ENCODE measurements around the gene PTP4A1.

DNA sequence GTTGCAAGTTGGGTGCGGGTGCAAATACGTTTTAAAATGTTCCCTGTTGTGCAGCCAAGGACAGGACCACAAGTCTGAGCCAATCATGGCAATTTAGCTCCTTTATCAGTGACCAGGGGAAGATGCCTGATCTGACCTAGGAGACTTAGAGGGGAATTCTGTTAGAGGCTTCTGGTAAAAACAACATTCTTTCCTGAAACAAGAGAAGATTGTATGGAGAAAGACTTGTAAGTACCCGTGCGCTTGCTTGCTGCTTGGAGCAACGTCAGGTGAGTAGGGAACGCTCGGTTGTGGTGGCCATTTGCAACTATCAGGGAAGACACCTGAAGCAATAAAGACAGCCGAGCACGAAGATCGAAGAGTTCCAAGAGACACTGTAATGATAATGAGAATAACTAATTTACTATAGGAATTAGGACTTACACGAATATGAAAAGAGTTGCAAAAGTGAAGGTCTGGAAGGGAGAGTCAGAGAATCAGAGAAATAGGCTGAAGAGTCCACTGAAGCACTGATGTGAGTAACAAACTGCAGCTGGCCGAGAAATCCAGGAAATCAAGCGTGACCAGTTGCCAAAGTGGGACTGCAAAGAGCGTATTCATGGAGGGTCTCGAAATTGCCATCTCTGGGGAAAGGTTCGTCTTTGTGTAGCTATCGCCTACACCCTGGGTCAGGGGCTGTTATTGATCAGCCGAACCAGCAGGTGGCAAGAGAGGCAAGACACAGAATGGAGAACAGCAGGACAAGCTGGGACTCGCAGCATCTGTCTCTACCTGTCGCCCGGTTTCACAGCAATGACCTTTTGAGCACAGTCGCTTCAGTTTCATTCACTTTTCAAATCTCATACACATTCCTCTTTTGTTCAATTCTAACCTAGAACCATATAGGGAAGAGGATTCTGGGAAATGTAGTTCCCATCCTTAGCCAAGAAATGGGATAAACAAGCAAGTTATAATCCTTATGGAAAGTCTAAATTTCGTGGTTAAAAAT is 26.1 kb downstream of the PTP4A1 start:
- TF ChIP-seq, protein P1, sequence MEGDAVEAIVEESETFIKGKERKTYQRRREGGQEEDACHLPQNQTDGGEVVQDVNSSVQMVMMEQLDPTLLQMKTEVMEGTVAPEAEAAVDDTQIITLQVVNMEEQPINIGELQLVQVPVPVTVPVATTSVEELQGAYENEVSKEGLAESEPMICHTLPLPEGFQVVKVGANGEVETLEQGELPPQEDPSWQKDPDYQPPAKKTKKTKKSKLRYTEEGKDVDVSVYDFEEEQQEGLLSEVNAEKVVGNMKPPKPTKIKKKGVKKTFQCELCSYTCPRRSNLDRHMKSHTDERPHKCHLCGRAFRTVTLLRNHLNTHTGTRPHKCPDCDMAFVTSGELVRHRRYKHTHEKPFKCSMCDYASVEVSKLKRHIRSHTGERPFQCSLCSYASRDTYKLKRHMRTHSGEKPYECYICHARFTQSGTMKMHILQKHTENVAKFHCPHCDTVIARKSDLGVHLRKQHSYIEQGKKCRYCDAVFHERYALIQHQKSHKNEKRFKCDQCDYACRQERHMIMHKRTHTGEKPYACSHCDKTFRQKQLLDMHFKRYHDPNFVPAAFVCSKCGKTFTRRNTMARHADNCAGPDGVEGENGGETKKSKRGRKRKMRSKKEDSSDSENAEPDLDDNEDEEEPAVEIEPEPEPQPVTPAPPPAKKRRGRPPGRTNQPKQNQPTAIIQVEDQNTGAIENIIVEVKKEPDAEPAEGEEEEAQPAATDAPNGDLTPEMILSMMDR (IDR thresholded peaks at IDR 0.05; ENCODE audit: insufficient read depth, low read length) = peak; percentile 91
- TF ChIP-seq GABPA (IDR thresholded peaks at IDR 0.05; ENCODE audit: low read depth) = no peak
- no peak for TF ChIP-seq POLR2AphosphoS5 (IDR thresholded peaks at IDR 0.05; ENCODE audit: low read depth)
